Stimulated activated naive CD8-positive, alpha-beta T cell treated with anti-CD3 and anti-CD28 coated beads, Interleukin-15, amount 100 ng/mL, for 72 hours (primary cell): ENCODE results near the gene ZNF138.
A peak's percentile ranks its signal among the peaks of the same experiment; 100 is the strongest.

Experiments
- ATAC-seq: fragments of 150-1000 bp; cut with Tn5 transposase; 2 replicates; pipeline ENCODE4 v1.10.0; 2021; ENCODE audit warnings: mild to moderate bottlenecking, moderate library complexity
- DNase-seq, 2 donors: peaks; one replicate each; pipeline ENCODE4 v3.0.0; 2021 to 2022
- H3K27ac Mint-ChIP-seq, 2 donors: one replicate each; pipeline ENCODE4 v1.8.0; 2022; ENCODE audit warnings: mild to moderate bottlenecking in 2 of 2, mixed read lengths in 2 of 2, moderate library complexity in 2 of 2
- H3K27me3 Mint-ChIP-seq: one replicate; pipeline ENCODE4 v1.8.0; 2022; ENCODE audit warnings: mixed read lengths
- H3K4me1 Mint-ChIP-seq: one replicate; pipeline ENCODE4 v1.8.0; 2022; ENCODE audit warnings: mild to moderate bottlenecking, mixed read lengths
- H3K4me3 Mint-ChIP-seq, 2 donors: one replicate each; pipeline ENCODE4 v1.8.0; 2022; ENCODE audit warnings: mild to moderate bottlenecking in 2 of 2, mixed read lengths in 2 of 2, moderate library complexity in 1 of 2
- H3K9me3 Mint-ChIP-seq, 2 donors: one replicate each; pipeline ENCODE4 v1.8.0; 2022; ENCODE audit warnings: mixed read lengths in 2 of 2

ZNF138 gene

GRCh38 chr7:64877714-64878610 lies 83.7 kb downstream of the ZNF138 start:
- ATAC-seq (peak; percentile 48), DNase-seq (no peak)
- Mint-ChIP-seq H3K4me1 (peaks cover 26% of the 10 kb centered on the region), H3K27me3 (peaks cover 56% of the 10 kb centered on the region), H3K9me3 (no peaks in the 10 kb centered on the region), H3K4me3 (peak overlapping the region; percentile 77 to 78), H3K27ac (peak overlapping the region in 1 of 2 donors; percentile 87)

- H3K27ac Mint-ChIP-seq = no peak overlapping the region
- DNase-seq = no peak
- ATAC-seq = no peak
- H3K27me3 Mint-ChIP-seq = peaks cover 63% of the 10 kb centered on the region
- no peak overlapping the region for H3K4me3 Mint-ChIP-seq
- H3K9me3 Mint-ChIP-seq = no peaks in the 10 kb centered on the region
- H3K4me1 Mint-ChIP-seq = peaks cover 27% of the 10 kb centered on the region
Observed at GRCh38 chr7:64878684-64879083, 84.5 kb downstream of the ZNF138 start.

- Mint-ChIP-seq H3K9me3 (no peaks in the 10 kb centered on the region), H3K4me1 (peaks cover 27% of the 10 kb centered on the region), H3K27me3 (peaks cover 69% of the 10 kb centered on the region), H3K4me3 (no peak overlapping the region), H3K27ac (no peak overlapping the region)
- DNase-seq = no peak
- ATAC-seq = no peak
Observed at GRCh38 chr7:64879086-64879730, 85.0 kb downstream of the ZNF138 start.

GRCh38 chr7:64879800-64880199 lies 85.6 kb downstream of the ZNF138 start:
- no peak overlapping the region for H3K27ac Mint-ChIP-seq
- H3K9me3 Mint-ChIP-seq = no peaks in the 10 kb centered on the region
- H3K27me3 Mint-ChIP-seq = peaks cover 74% of the 10 kb centered on the region
- no peak overlapping the region for H3K4me3 Mint-ChIP-seq
- peaks cover 27% of the 10 kb centered on the region for H3K4me1 Mint-ChIP-seq
- ATAC-seq (no peak), DNase-seq (no peak)

GRCh38 chr7:64880322-64881297 lies 86.4 kb downstream of the ZNF138 start:
- peaks cover 83% of the 10 kb centered on the region for H3K27me3 Mint-ChIP-seq
- no peak for DNase-seq
- ATAC-seq = no peak

GRCh38 chr7:64881461-64882287 lies 87.4 kb downstream of the ZNF138 start:
- no peak for ATAC-seq
- Mint-ChIP-seq H3K27me3 (peaks cover 84% of the 10 kb centered on the region), H3K4me1 (peaks cover 34% of the 10 kb centered on the region), H3K9me3 (no peaks in the 10 kb centered on the region), H3K27ac (peak overlapping the region in 1 of 2 donors; percentile 90), H3K4me3 (peak overlapping the region; percentile 77 to 78)
- DNase-seq = no peak

More at GRCh38 chr7:64880322-64881297, 86.4 kb downstream of the ZNF138 start:
- H3K27ac Mint-ChIP-seq = peak overlapping the region in 1 of 2 donors; percentile 22
- no peak overlapping the region for H3K4me3 Mint-ChIP-seq
- no peaks in the 10 kb centered on the region for H3K9me3 Mint-ChIP-seq
- H3K4me1 Mint-ChIP-seq = peaks cover 27% of the 10 kb centered on the region

GRCh38 chr7:64882341-64883112 lies 88.3 kb downstream of the ZNF138 start:
- no peaks in the 10 kb centered on the region for H3K9me3 Mint-ChIP-seq
- peaks cover 33% of the 10 kb centered on the region for H3K4me1 Mint-ChIP-seq
- ATAC-seq (peak; percentile 59), DNase-seq (peak; percentile 35 to 41)
- no peak overlapping the region for H3K27ac Mint-ChIP-seq
- peak overlapping the region; percentile 77 to 78 for H3K4me3 Mint-ChIP-seq
- peaks cover 84% of the 10 kb centered on the region for H3K27me3 Mint-ChIP-seq
